ENCODE data around the gene PCYT1A. TPM values are rescaled to one million over a fixed set of nuclear protein-coding genes. Genes with fewer than 3 reads are reported as not detected.

Gene PCYT1A
- 55.7 TPM for total RNA-seq

GRCh38 chr3:196287440-196288140 lies at the start of gene PCYT1A:
PCYT1A (minus strand) TSS chr3:196287726; CDS start chr3:196270531, 17,195 bp downstream.
- TF ChIP-seq CTCF (IDR thresholded peaks at IDR 0.05) (no peak), POLR2A (IDR thresholded peaks at IDR 0.05) (peak in 1 of 2 donors; percentile 51), POLR2AphosphoS5 (IDR thresholded peaks at IDR 0.05; ENCODE audit: insufficient read depth in 1 of 2, low read depth in 1 of 2) (peak; percentile 87 to 92)
- H3K36me3 ChIP-seq: no peaks in the 10 kb centered on the region
- H3K27ac ChIP-seq: peak within 1 kb of the TSS; percentile 94
- H3K4me1 ChIP-seq: peaks cover 47% of the 10 kb centered on the region
- no peaks in the 10 kb centered on the region for H3K9me3 ChIP-seq
- H3K4me3 ChIP-seq: peak within 1 kb of the TSS; percentile 71 to 96
- intact Hi-C loops (cut with DNase I): no loop called here
- DNase-seq (ENCODE audit: extremely low spot score in 2 of 2): peak in 1 of 2 donors; percentile 94
- no peaks in the 10 kb centered on the region for H3K27me3 ChIP-seq

- H3K9me3 ChIP-seq: no peaks in the 10 kb centered on the region
- H3K27ac ChIP-seq: no peak overlapping the region
- intact Hi-C loops (cut with DNase I): no loop called here
- H3K4me3 ChIP-seq: no peak overlapping the region
- TF ChIP-seq POLR2AphosphoS5 (IDR thresholded peaks at IDR 0.05; ENCODE audit: insufficient read depth in 1 of 2, low read depth in 1 of 2): no peak
- TF ChIP-seq POLR2A (IDR thresholded peaks at IDR 0.05): no peak
- TF ChIP-seq CTCF (IDR thresholded peaks at IDR 0.05): no peak
- H3K27me3 ChIP-seq: no peaks in the 10 kb centered on the region
- no peak for DNase-seq (ENCODE audit: extremely low spot score in 2 of 2)
- no peaks in the 10 kb centered on the region for H3K36me3 ChIP-seq
- no peaks in the 10 kb centered on the region for H3K4me1 ChIP-seq
Measured at GRCh38 chr3:196336319-196337145, 49.0 kb upstream of the PCYT1A start.

GRCh38 chr3:196335503-196335948 lies 48.0 kb upstream of the PCYT1A start:
- Histone ChIP-seq H3K36me3 (no peaks in the 10 kb centered on the region), H3K4me3 (no peak overlapping the region), H3K9me3 (no peaks in the 10 kb centered on the region), H3K27ac (no peak overlapping the region), H3K4me1 (no peaks in the 10 kb centered on the region), H3K27me3 (no peaks in the 10 kb centered on the region)
- no peak for DNase-seq (ENCODE audit: extremely low spot score in 2 of 2)
- TF ChIP-seq POLR2A (IDR thresholded peaks at IDR 0.05) (no peak), CTCF (IDR thresholded peaks at IDR 0.05) (no peak), POLR2AphosphoS5 (IDR thresholded peaks at IDR 0.05; ENCODE audit: insufficient read depth in 1 of 2, low read depth in 1 of 2) (no peak)
- intact Hi-C loops (cut with DNase I): no loop called here

DNA sequence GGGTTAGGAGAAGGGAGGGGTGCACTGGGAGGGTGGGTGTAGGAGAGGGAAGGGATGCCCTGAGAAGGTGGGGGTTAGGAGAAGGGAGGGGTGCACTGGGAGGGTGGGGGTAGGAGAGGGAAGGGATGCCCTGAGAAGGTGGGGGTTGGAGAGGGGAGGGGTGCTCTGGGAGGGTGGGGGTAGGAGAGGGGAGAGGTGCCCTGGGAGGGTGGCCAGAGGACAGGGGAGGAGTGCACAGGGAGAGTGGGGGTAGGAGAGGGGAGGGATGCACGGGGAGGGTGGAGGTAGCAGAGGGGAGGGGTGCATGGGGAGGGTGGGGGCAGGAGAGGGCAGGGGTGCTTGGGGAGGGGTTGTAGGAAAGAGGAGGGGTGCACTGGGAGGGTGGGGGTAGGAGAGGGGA lies 47.5 kb upstream of the PCYT1A start:
- intact Hi-C loops (cut with DNase I): no loop called here
- no peak for TF ChIP-seq CTCF (IDR thresholded peaks at IDR 0.05)
- TF ChIP-seq POLR2AphosphoS5 (IDR thresholded peaks at IDR 0.05; ENCODE audit: insufficient read depth in 1 of 2, low read depth in 1 of 2): no peak
- TF ChIP-seq POLR2A (IDR thresholded peaks at IDR 0.05): no peak

More for the DNA sequence above, 47.5 kb upstream of the PCYT1A start:
- Histone ChIP-seq H3K27me3 (no peaks in the 10 kb centered on the region), H3K4me1 (no peaks in the 10 kb centered on the region), H3K4me3 (no peak overlapping the region), H3K9me3 (no peaks in the 10 kb centered on the region), H3K36me3 (no peaks in the 10 kb centered on the region), H3K27ac (no peak overlapping the region)
- no peak for DNase-seq (ENCODE audit: extremely low spot score in 2 of 2)
